Endothelial cell of umbilical vein (primary cell): ENCODE measurements around the gene SLC25A24. TPM values are rescaled to one million over a fixed set of nuclear protein-coding genes. Genes with fewer than 3 reads are reported as not detected.

Experiments used
- BruUV-seq: library from RNA; stranded (reverse); fragments of 400-500 nt; replicated peaks from 2 replicates; lab custom pipeline; 2021; lab: Mats Ljungman, UMichigan
- CTCF ChIA-PET: fragments of 300-600, 350-600 bp; sonication (Branson Sonifier 250); formaldehyde crosslinking; loops from one replicate; lab custom pipeline; 2021; ENCODE audit warnings: antibody characterized with exemption, inconsistent platforms; lab: Charles Lee
- POLR2A ChIA-PET: fragments of 300-600, 350-600 bp; sonication (Branson Sonifier 250); formaldehyde crosslinking; loops from one replicate; lab custom pipeline; 2021; ENCODE audit warnings: antibody characterized with exemption, inconsistent platforms; lab: Charles Lee
- DNase-seq: peaks from one replicate; pipeline ENCODE4 v3.0.0-alpha.2; 2011; ENCODE audit warnings: low read depth, low spot score
- FAIRE-seq: peaks from 2 replicates; lab custom pipeline; 2011; peaks lifted over from hg19 to GRCh38; lab: Jason Lieb, UNC
- H2AFZ ChIP-seq: 2 replicates; pipeline ENCODE4 v1.6.0; 2012; ENCODE audit warnings: low read depth, low read length, control low read depth, inconsistent platforms
- H3K27ac ChIP-seq: 2 replicates; pipeline ENCODE4 v1.5.1; 2011; ENCODE audit warnings: low read depth, mild to moderate bottlenecking, control low read depth, low read length, moderate library complexity; ENCODE audit not compliant: insufficient read depth
- H3K27me3 ChIP-seq, 2 experiments: 2 replicates each; pipeline versions ENCODE4 v1.6.0 to v1.6.1; 2011; ENCODE audit warnings: low read length in 2 of 2, mixed read lengths in 1 of 2; ENCODE audit not compliant: control insufficient read depth in 2 of 2, insufficient read depth in 2 of 2
- H3K36me3 ChIP-seq, 2 experiments: 2 replicates in 1 of 2; 3 replicates in 1 of 2; pipeline ENCODE4 v1.5.1; 2011; ENCODE audit warnings: low read length in 2 of 2, mild to moderate bottlenecking in 1 of 2, moderate library complexity in 1 of 2; ENCODE audit not compliant: control insufficient read depth in 2 of 2, insufficient read depth in 2 of 2; ENCODE audit errors: extremely low read depth in 1 of 2
- H3K4me1 ChIP-seq: 3 replicates; pipeline ENCODE4 v1.5.1; 2011; ENCODE audit warnings: mild to moderate bottlenecking, low read length; ENCODE audit not compliant: control insufficient read depth, insufficient read depth; ENCODE audit errors: extremely low read depth
- H3K4me2 ChIP-seq: 2 replicates; pipeline ENCODE4 v1.6.1; 2011; ENCODE audit warnings: low read length, control low read depth, mixed read lengths; ENCODE audit not compliant: insufficient read depth
- H3K4me3 ChIP-seq, 3 experiments: fragments of 200-600 bp in 1 of 3; sonication (generic), shearing (Covaris generic) in 1 of 3; replicated peaks in 1 of 3; 2 replicates each; pipeline ENCODE4 v1.5.1; 2011 to 2016; ENCODE audit warnings: control low read depth in 3 of 3, low read length in 3 of 3, mild to moderate bottlenecking in 2 of 3, inconsistent platforms in 1 of 3, low read depth in 1 of 3, moderate library complexity in 1 of 3; ENCODE audit not compliant: insufficient read depth in 1 of 3
- H3K79me2 ChIP-seq: 2 replicates; pipeline ENCODE4 v1.6.0; 2012; ENCODE audit warnings: low read length, inconsistent platforms; ENCODE audit not compliant: control insufficient read depth, insufficient read depth
- H3K9ac ChIP-seq: replicated peaks from 2 replicates; pipeline ENCODE3; 2011; ENCODE audit warnings: low read length, control low read depth; ENCODE audit not compliant: insufficient read depth; ENCODE audit errors: extremely low read depth
- H3K9me1 ChIP-seq: replicated peaks from 3 replicates; pipeline ENCODE4 v1.6.0; 2011; ENCODE audit warnings: mild to moderate bottlenecking, low read length; ENCODE audit not compliant: control insufficient read depth, insufficient read depth; ENCODE audit errors: extremely low read depth
- H3K9me3 ChIP-seq: replicated peaks from 2 replicates; pipeline ENCODE4 v1.5.1; 2012; ENCODE audit warnings: low read length, inconsistent platforms; ENCODE audit not compliant: control insufficient read depth, insufficient read depth
- H4K20me1 ChIP-seq: replicated peaks from 2 replicates; pipeline ENCODE3; 2011; ENCODE audit warnings: mild to moderate bottlenecking, low read length; ENCODE audit not compliant: control insufficient read depth, insufficient read depth; ENCODE audit errors: extremely low read depth
- CTCF ChIP-seq, 2 donors: IDR thresholded peaks; 1 replicate in 1 of 2; 2 replicates in 1 of 2; pipeline ENCODE4 v1.5.1; 2011; ENCODE audit warnings: low read length in 2 of 2, mild to moderate bottlenecking in 2 of 2, moderate library complexity in 2 of 2, control low read depth in 1 of 2, inconsistent platforms in 1 of 2, low read depth in 1 of 2; ENCODE audit not compliant: insufficient read depth in 1 of 2; ENCODE audit errors: extremely low read depth in 1 of 2
- EZH2 ChIP-seq: IDR thresholded peaks from 2 replicates; pipeline ENCODE4 v1.6.1; 2012; ENCODE audit warnings: borderline replicate concordance, low read depth, mild to moderate bottlenecking, moderate library complexity, low read length, inconsistent platforms; ENCODE audit not compliant: severe bottlenecking
- FOS ChIP-seq: IDR thresholded peaks from 2 replicates; pipeline ENCODE4 v1.6.1; 2011; ENCODE audit warnings: mild to moderate bottlenecking, low read length, moderate library complexity, borderline replicate concordance; ENCODE audit not compliant: insufficient read depth
- GATA2 ChIP-seq: IDR thresholded peaks from 2 replicates; pipeline ENCODE4 v1.7.0; 2011; ENCODE audit warnings: low read depth, mild to moderate bottlenecking, moderate library complexity, mixed read lengths, low read length; ENCODE audit not compliant: insufficient read length, insufficient read depth
- JUN ChIP-seq: IDR thresholded peaks from 2 replicates; pipeline ENCODE4 v1.6.1; 2011; ENCODE audit warnings: borderline replicate concordance, low read depth; ENCODE audit not compliant: insufficient read length, insufficient read depth
- MYC ChIP-seq: IDR thresholded peaks from one replicate; pipeline ENCODE4 v1.6.1; 2011; ENCODE audit warnings: mild to moderate bottlenecking, low read depth, low read length
- POLR2A ChIP-seq: IDR thresholded peaks from 2 replicates; pipeline ENCODE4 v1.6.1; 2012; ENCODE audit warnings: low read depth, mild to moderate bottlenecking, control low read depth, low read length
- POLR2AphosphoS5 ChIP-seq: IDR thresholded peaks from 2 replicates; pipeline ENCODE4 v1.6.1; 2012; ENCODE audit warnings: low read depth, mild to moderate bottlenecking, control low read depth, low read length, moderate library complexity; ENCODE audit not compliant: insufficient read depth
- dilution Hi-C: fragments of 300-500 bp; cut with MboI; formaldehyde crosslinking; loops from one replicate; pipeline ENCODE4 v1.15.0; 2019; ENCODE audit warnings: low sequenced_read_pairs; ENCODE audit not compliant: extremely low pct_ligation_motif_present
- intact Hi-C: fragments of 100-400 bp; cut with micrococcal nuclease; formaldehyde crosslinking; loops from one replicate; pipeline ENCODE4 v1.10.0; 2022
- polyA plus RNA-seq, 4 experiments: library from polyadenylated mRNA; depleted of rRNA in 3 of 4; stranded (reverse) in 3 of 4; unstranded in 1 of 4; fragments of >200 nt; gene quantifications; 2 replicates each; pipeline versions ENCODE4 v1.2.1 to v1.2.3, GENCODE V29; 2011 to 2012; ENCODE audit warnings: missing spikeins in 1 of 4
- total RNA-seq: library from RNA; stranded (reverse); gene quantifications from 2 replicates; pipeline ENCODE4 v1.2.3, GENCODE V29; 2021
- TF ChIP-seq, protein P1 (sequence below): IDR thresholded peaks from 2 replicates; pipeline ENCODE4 v1.6.1; 2011; ENCODE audit not compliant: insufficient read depth, insufficient read length

SLC25A24 gene
- total and polyA plus RNA-seq, 2 donors (not counting 3 experiments of a cell fraction or from before 2014, with no cell fraction given): 16.9 to 45.8 TPM

DNA sequence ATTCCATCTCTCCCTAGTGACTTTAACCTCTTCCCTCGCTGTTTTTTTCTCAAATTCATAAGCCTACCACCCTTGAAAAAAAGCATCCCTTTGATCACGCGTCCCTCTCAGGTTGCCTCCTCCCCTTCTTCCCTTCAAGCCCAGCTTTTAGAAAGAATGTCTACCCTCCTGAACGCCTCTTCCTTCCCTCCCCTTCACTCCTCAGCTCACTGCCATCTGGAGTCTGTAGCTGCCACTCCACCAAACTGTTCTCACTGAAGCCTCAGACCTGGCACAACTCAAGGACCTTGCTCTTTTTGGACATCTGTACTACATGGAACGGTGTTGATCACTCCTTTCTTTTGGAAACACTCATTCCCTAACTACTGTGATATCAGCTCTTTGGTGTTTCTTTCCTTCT is 80.6 kb downstream of the SLC25A24 start:
- Histone ChIP-seq H3K4me2 (no peak overlapping the region), H3K9me1 (no peaks in the 10 kb centered on the region), H3K4me1 (no peaks in the 10 kb centered on the region), H3K36me3 (no peaks in the 10 kb centered on the region), H2AFZ (no peak overlapping the region), H4K20me1 (no peaks in the 10 kb centered on the region), H3K27ac (no peak overlapping the region), H3K79me2 (no peaks in the 10 kb centered on the region), H3K27me3 (peaks cover 2 to 13% of the 10 kb centered on the region in 2 experiments), H3K9ac (no peak overlapping the region), H3K4me3 (no peak overlapping the region), H3K9me3 (no peaks in the 10 kb centered on the region)
- ChIA-PET CTCF (interaction anchor here (1.5 to 14.0 kb wide), 4 partner anchors 8 to 342 kb away, joined by 4 to 919 read pairs (median 6); no protein-coding TSS in a partner anchor), POLR2A (no interaction called here)
- DNase-seq (no peak), FAIRE-seq (no peak)
- intact Hi-C loops: no loop called here
- BruUV-seq: no TSS peak
- TF ChIP-seq POLR2A (no peak), POLR2AphosphoS5 (no peak), JUN (no peak), EZH2 (no peak), MYC (no peak), GATA2 (no peak), FOS (no peak), CTCF (IDR thresholded peaks at IDR 0.05; ENCODE audit: extremely low read depth in 1 of 2, insufficient read depth in 1 of 2, low read depth in 1 of 2, low read length in 2 of 2) (no peak)
- TF ChIP-seq, protein P1, sequence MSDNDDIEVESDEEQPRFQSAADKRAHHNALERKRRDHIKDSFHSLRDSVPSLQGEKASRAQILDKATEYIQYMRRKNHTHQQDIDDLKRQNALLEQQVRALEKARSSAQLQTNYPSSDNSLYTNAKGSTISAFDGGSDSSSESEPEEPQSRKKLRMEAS: no peak
- dilution Hi-C loops: no loop called here
